H9 (cell line): ENCODE data around the gene ANXA4. TPM values are rescaled to one million over a fixed set of nuclear protein-coding genes. Genes with fewer than 3 reads are reported as not detected.
A peak's percentile ranks its signal among the peaks of the same experiment; 100 is the strongest.
"Not testable (repeated sequence)": the region's sequence is repeated elsewhere in the genome, so short reads cannot be mapped to it uniquely, and the experiment has no call there.

Experiments
- DNase-seq: peaks from one replicate; pipeline ENCODE4 v3.0.0-alpha.2; 2017
- H2AFZ ChIP-seq: one replicate; pipeline ENCODE4 v1.6.1; 2013; ENCODE audit warnings: mild to moderate bottlenecking, low read length, control low read depth, moderate library complexity
- H2AK5ac ChIP-seq: 2 replicates; pipeline ENCODE4 v1.6.1; 2013; ENCODE audit warnings: low read length, control low read depth, mixed read lengths; ENCODE audit not compliant: insufficient read length
- H2BK120ac ChIP-seq: one replicate; pipeline ENCODE4 v1.6.1; 2013; ENCODE audit warnings: low read depth, mild to moderate bottlenecking, low read length, control low read depth, inconsistent platforms; ENCODE audit not compliant: poor library complexity, severe bottlenecking
- H2BK12ac ChIP-seq: 2 replicates; pipeline ENCODE4 v1.6.1; 2013; ENCODE audit warnings: low read length, control low read depth, mixed read lengths, low read depth; ENCODE audit not compliant: insufficient read length
- H2BK15ac ChIP-seq: 2 replicates; pipeline ENCODE4 v1.6.1; 2013; ENCODE audit warnings: low read depth, low read length, control low read depth
- H2BK20ac ChIP-seq: one replicate; pipeline ENCODE4 v1.6.1; 2013; ENCODE audit warnings: low read depth, mild to moderate bottlenecking, low read length, control low read depth, inconsistent platforms; ENCODE audit not compliant: poor library complexity, severe bottlenecking
- H2BK5ac ChIP-seq: 2 replicates; pipeline ENCODE4 v1.6.1; 2013; ENCODE audit warnings: low read length, control low read depth, mixed read lengths; ENCODE audit not compliant: insufficient read length
- H3K14ac ChIP-seq: 2 replicates; pipeline ENCODE4 v1.6.1; 2013; ENCODE audit warnings: low read length, control low read depth; ENCODE audit not compliant: insufficient read depth
- H3K18ac ChIP-seq: 2 replicates; pipeline ENCODE4 v1.6.1; 2013; ENCODE audit warnings: low read depth, mild to moderate bottlenecking, mixed read lengths, low read length, control low read depth; ENCODE audit not compliant: insufficient read length
- H3K23ac ChIP-seq: 2 replicates; pipeline ENCODE4 v1.6.1; 2013; ENCODE audit warnings: low read length, control low read depth, mixed read lengths, low read depth; ENCODE audit not compliant: insufficient read length
- H3K23me2 ChIP-seq: 2 replicates; pipeline ENCODE4 v1.6.1; 2013; ENCODE audit warnings: low read depth, mild to moderate bottlenecking, mixed read lengths, low read length, control low read depth; ENCODE audit not compliant: insufficient read length, poor library complexity, severe bottlenecking
- H3K27ac ChIP-seq: 2 replicates; pipeline ENCODE4 v1.5.1; 2013; ENCODE audit warnings: low read length, control low read depth, mixed read lengths, low read depth; ENCODE audit not compliant: insufficient read length
- H3K27me3 ChIP-seq: 2 replicates; pipeline ENCODE4 v1.6.1; 2013; ENCODE audit warnings: low read length, control low read depth, inconsistent platforms; ENCODE audit not compliant: insufficient read depth
- H3K4ac ChIP-seq: 2 replicates; pipeline ENCODE4 v1.6.1; 2013; ENCODE audit warnings: low read depth, mild to moderate bottlenecking, control low read depth, inconsistent platforms, low read length, moderate library complexity
- H3K4me1 ChIP-seq: 2 replicates; pipeline ENCODE4 v1.6.1; 2013; ENCODE audit warnings: low read length, control low read depth, inconsistent platforms; ENCODE audit not compliant: insufficient read depth
- H3K4me2 ChIP-seq: 2 replicates; pipeline ENCODE4 v1.6.1; 2013; ENCODE audit warnings: low read length, control low read depth, mixed read lengths; ENCODE audit not compliant: insufficient read length, insufficient read depth
- H3K56ac ChIP-seq: 2 replicates; pipeline ENCODE4 v1.6.1; 2013; ENCODE audit warnings: low read depth, mild to moderate bottlenecking, mixed read lengths, low read length, control low read depth; ENCODE audit not compliant: insufficient read length
- H3K79me1 ChIP-seq: 2 replicates; pipeline ENCODE4 v1.6.1; 2013; ENCODE audit warnings: low read depth, mild to moderate bottlenecking, moderate library complexity, low read length, control low read depth, inconsistent platforms; ENCODE audit not compliant: insufficient read depth, poor library complexity, severe bottlenecking
- H3K79me2 ChIP-seq: 2 replicates; pipeline ENCODE4 v1.6.1; 2013; ENCODE audit warnings: low read length, control low read depth, inconsistent platforms; ENCODE audit not compliant: insufficient read depth
- H3K9ac ChIP-seq: 2 replicates; pipeline ENCODE4 v1.6.1; 2013; ENCODE audit warnings: low read length, control low read depth, mixed read lengths; ENCODE audit not compliant: insufficient read length; ENCODE audit errors: extremely low read depth
- H3K9me3 ChIP-seq: one replicate; pipeline ENCODE4 v1.6.1; 2013; ENCODE audit warnings: low read depth, low read length, inconsistent platforms; ENCODE audit not compliant: control insufficient read depth
- H3T11ph ChIP-seq: one replicate; pipeline ENCODE4 v1.6.1; 2013; ENCODE audit warnings: mild to moderate bottlenecking, low read length, control low read depth, inconsistent platforms
- H4K20me1 ChIP-seq: one replicate; pipeline ENCODE4 v1.6.1; 2013; ENCODE audit not compliant: control insufficient read depth, insufficient read length, insufficient read depth
- H4K5ac ChIP-seq: 2 replicates; pipeline ENCODE4 v1.6.1; 2013; ENCODE audit warnings: low read depth, mild to moderate bottlenecking, mixed read lengths, low read length, control low read depth; ENCODE audit not compliant: insufficient read length
- H4K8ac ChIP-seq: replicated peaks from 2 replicates; pipeline ENCODE4 v1.6.1; 2013; ENCODE audit warnings: low read length, control low read depth, mixed read lengths, low read depth; ENCODE audit not compliant: insufficient read length
- H4K91ac ChIP-seq: 2 replicates; pipeline ENCODE4 v1.6.1; 2013; ENCODE audit warnings: low read depth, mild to moderate bottlenecking, moderate library complexity, mixed read lengths, low read length, control low read depth; ENCODE audit not compliant: insufficient read length
- H3K27ac Mint-ChIP-seq, 3 experiments: 2 replicates in 2 of 3; 3 replicates in 1 of 3; pipeline ENCODE4 v1.8.0; 2020 to 2021; ENCODE audit warnings: mixed read lengths in 3 of 3, mild to moderate bottlenecking in 1 of 3, moderate library complexity in 1 of 3
- H3K27me3 Mint-ChIP-seq: 2 replicates; pipeline ENCODE4 v1.8.0; 2021; ENCODE audit warnings: low read depth, mild to moderate bottlenecking, moderate library complexity, mixed read lengths
- H3K36me3 Mint-ChIP-seq, 3 experiments: 2 replicates in 2 of 3; 3 replicates in 1 of 3; pipeline ENCODE4 v1.8.0; 2020 to 2021; ENCODE audit warnings: low read depth in 3 of 3, mixed read lengths in 3 of 3; ENCODE audit not compliant: insufficient read depth in 1 of 3
- H3K4me1 Mint-ChIP-seq, 2 experiments: 2 replicates each; pipeline ENCODE4 v1.8.0; 2020; ENCODE audit warnings: mixed read lengths in 2 of 2
- H3K4me3 Mint-ChIP-seq, 2 experiments: 2 replicates in 1 of 2; 3 replicates in 1 of 2; pipeline ENCODE4 v1.8.0; 2020 to 2021; ENCODE audit warnings: mild to moderate bottlenecking in 2 of 2, mixed read lengths in 2 of 2, moderate library complexity in 1 of 2
- H3K9me3 Mint-ChIP-seq, 2 experiments: 2 replicates in 1 of 2; 3 replicates in 1 of 2; pipeline ENCODE4 v1.8.0; 2020; ENCODE audit warnings: mild to moderate bottlenecking in 2 of 2, mixed read lengths in 2 of 2, moderate library complexity in 1 of 2
- CTCF ChIP-seq: fragments of 200-600 bp; sonication (generic); conservative IDR thresholded peaks from 3 replicates; pipeline ENCODE4 v1.8.0; 2021; ENCODE audit warnings: antibody characterized with exemption, mild to moderate bottlenecking
- WGBS: extraction: QIAGEN DNeasy Blood & Tissue Kit; methylation state at CpG from one replicate; pipeline ENCODE4 v1.1.7; 2013; ENCODE audit warnings: missing lambda C conversion rate, low lambda C conversion rate, mixed read lengths; ENCODE audit not compliant: insufficient read length; ENCODE audit errors: extremely low coverage; 5-methylcytosine and 5-hydroxymethylcytosine counted together
- total RNA-seq: library from RNA; stranded (reverse); gene quantifications from 2 replicates; pipeline ENCODE4 v1.2.1, GENCODE V29; 2021

Gene ANXA4
- total RNA-seq, 1 experiment from 2014 or later = 14.4 TPM

GRCh38 chr2:69830045-69830905 is 88.3 kb downstream of the ANXA4 start:
- Histone ChIP-seq H4K91ac (no peak overlapping the region), H3K14ac (peak overlapping the region; percentile 77), H3K27me3 (no peaks in the 10 kb centered on the region), H2BK5ac (no peak overlapping the region), H3K27ac (no peak overlapping the region), H3K18ac (peak overlapping the region; percentile 64), H2BK20ac (no peak overlapping the region), H3K4me1 (no peaks in the 10 kb centered on the region), H2BK12ac (no peak overlapping the region), H3K56ac (no peak overlapping the region), H2AFZ (no peak overlapping the region), H4K8ac (no peak overlapping the region), H3K23ac (no peak overlapping the region), H2BK15ac (no peak overlapping the region), H2AK5ac (no peak overlapping the region), H3K4me2 (peak overlapping the region; percentile 61), H2BK120ac (no peak overlapping the region), H3K23me2 (peaks cover 7% of the 10 kb centered on the region), H3K9ac (peak overlapping the region; percentile 71), H3K9me3 (no peaks in the 10 kb centered on the region), H4K20me1 (no peaks in the 10 kb centered on the region), H3K4ac (no peak overlapping the region), H3T11ph (no peak overlapping the region), H3K79me2 (peaks cover 6% of the 10 kb centered on the region; the same call in 1 of the 2 replicates), H3K79me1 (peaks cover 4% of the 10 kb centered on the region), H4K5ac (no peak overlapping the region)
- no peak for TF ChIP-seq CTCF
- peak; percentile 36 for DNase-seq
- no CpG with 5 or more reads among the region's 45 CpGs for WGBS
- no peaks in the 10 kb centered on the region for H3K9me3 Mint-ChIP-seq
- H3K27ac Mint-ChIP-seq = no peak overlapping the region
- H3K36me3 Mint-ChIP-seq = peaks cover 2 to 20% (median 12%) of the 10 kb centered on the region in 3 experiments; a peak in 4 of 7 replicates
- peaks cover 19 to 22% of the 10 kb centered on the region in 2 experiments for H3K4me1 Mint-ChIP-seq
- H3K27me3 Mint-ChIP-seq = no peaks in the 10 kb centered on the region
- H3K4me3 Mint-ChIP-seq = peak overlapping the region; percentile 92 to 93

GRCh38 chr2:69830906-69831241 is 88.9 kb downstream of the ANXA4 start:
- WGBS = no CpG with 5 or more reads among the region's 13 CpGs
- not testable (repeated sequence) for H3K4me1 ChIP-seq, H4K20me1 ChIP-seq, H2BK15ac ChIP-seq, H3K18ac ChIP-seq, H3K9me3 ChIP-seq, H2BK120ac ChIP-seq, H4K91ac ChIP-seq, H4K8ac ChIP-seq, H3K23me2 ChIP-seq, DNase-seq, H2AK5ac ChIP-seq, H3K4ac ChIP-seq, H3K9me3 Mint-ChIP-seq, H2AFZ ChIP-seq, H3T11ph ChIP-seq, H3K23ac ChIP-seq, H3K9ac ChIP-seq, H2BK5ac ChIP-seq, H3K56ac ChIP-seq, H3K27ac ChIP-seq, H3K27me3 Mint-ChIP-seq, H3K27me3 ChIP-seq, H3K79me1 ChIP-seq, H3K27ac Mint-ChIP-seq, H2BK12ac ChIP-seq, H3K79me2 ChIP-seq, H2BK20ac ChIP-seq, H3K14ac ChIP-seq, H4K5ac ChIP-seq
- peaks cover 19 to 22% of the 10 kb centered on the region in 2 experiments for H3K4me1 Mint-ChIP-seq
- peak overlapping the region; percentile 61 for H3K4me2 ChIP-seq
- H3K4me3 Mint-ChIP-seq = peak overlapping the region; percentile 92 to 93
- peaks cover 2 to 20% (median 12%) of the 10 kb centered on the region in 3 experiments; a peak in 4 of 7 replicates for H3K36me3 Mint-ChIP-seq
